Ammon's horn (tissue), 1 donor: ENCODE data around the gene FAHD2A.
A peak's percentile ranks its signal among the peaks of the same experiment; 100 is the strongest.
"Not testable (repeated sequence)": the region's sequence is repeated elsewhere in the genome, so short reads cannot be mapped to it uniquely, and the experiment has no call there.

Source experiments
- DNase-seq: peaks from one replicate; pipeline ENCODE4 v3.0.0-alpha.2; 2016; ENCODE audit warnings: low spot score

Gene FAHD2A

DNA sequence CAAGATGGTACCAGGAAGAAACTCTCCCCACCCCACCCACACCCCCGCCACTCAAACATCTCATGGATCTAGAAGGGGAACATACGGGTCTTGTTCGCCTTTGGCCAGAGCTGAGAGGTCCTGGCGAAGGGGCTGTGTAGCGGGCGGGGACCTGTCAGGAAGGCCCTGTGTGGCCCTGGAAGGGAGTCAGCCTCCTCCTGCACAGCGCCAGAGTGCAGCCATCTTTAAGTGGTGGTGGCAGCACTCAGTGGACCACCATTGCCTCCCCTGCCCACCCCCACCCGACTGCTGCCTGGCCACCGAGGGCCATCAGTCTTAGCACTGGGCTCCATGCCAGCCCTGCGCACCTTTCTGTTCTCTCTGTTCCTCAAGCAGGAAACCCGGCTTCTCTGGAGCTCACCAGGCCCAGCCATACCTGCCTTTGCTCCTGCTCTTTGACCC is 11.6 kb upstream of the FAHD2A start:
- no peak for DNase-seq

DNA sequence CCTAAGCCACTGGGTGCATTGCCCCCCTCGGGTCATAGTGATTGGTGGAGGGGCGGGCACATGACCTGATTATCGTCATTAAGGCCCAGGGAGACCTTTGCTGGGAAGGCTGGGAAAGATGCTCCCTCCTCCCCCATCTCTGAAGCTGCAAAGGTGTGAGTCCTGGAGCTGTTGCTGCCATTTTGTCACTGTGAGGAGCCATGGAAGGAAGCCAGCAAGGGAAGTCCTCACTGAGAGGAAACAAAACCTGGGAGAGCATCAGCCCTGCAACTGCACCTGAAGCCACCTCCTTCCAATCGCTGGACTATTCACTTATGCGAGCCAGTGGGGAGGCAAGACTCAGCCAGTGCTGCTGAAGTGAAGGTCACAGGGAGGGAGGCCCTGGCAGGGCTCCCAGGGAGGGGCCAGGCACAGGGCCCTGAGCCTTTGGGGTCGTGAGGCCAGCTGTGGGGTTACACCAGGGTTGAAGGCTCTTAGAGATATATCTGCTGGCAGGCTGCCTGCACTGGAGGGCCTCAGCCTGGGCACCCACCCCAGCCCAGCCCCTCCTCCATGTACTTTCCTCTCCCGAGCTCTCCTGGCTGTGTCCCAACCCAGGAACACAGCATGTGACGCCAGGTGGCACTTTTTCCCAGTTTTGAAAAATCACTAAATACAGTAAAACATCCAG is 10.7 kb upstream of the FAHD2A start:
- DNase-seq, result no peak

DNA sequence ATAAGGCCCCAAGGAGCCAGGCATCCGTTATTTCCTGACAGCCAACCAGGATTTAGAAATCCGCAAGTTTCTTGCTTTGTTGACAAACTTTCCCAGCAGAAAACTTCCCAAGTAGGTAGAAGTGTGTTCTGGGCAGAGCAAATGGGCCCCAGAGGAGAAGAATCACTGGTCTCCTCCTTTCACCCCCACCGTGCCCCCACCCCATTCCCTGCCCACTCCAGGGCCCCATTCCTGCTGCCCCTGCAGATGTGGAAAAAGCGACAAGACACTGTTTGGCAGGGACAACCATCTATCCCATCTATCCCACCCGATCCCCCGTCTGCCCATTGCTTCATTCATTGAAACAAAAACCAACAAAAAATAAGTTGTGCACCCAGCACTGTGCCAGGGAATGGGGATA is 10.2 kb upstream of the FAHD2A start:
- no peak for DNase-seq

DNA sequence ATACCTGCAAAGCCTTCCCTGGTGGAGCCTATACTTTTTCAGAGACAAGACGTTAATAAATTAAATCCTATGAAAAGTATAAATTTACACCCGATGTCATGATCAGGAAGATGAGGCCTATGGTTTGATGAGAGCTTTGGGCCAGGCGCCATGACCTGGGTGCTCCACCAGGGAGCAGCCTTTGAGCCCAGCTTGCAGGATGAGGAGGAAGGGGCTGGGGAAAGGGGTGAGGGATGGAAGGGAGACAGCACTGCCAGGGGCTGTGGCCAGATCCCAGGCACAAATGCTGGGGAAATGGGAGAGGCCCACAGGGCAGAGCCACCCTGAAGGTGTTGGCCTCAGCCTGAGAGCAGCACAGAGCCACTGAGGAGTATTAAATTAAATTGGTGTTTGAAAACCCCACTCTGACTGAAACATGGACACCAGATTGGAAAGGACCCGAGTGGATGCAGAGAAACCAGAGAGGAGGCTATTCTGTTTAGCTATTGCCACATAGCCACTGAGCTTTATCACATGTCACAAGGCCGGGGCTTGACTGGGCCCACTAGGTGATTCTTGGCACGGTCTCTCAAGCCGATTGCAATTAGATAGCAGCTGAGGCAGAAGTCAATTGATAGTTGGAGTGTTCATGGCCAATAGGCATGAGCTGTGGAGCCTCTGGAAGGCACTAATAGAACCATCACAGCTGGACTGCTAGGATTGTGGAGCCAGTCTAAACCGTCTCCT is 9.6 kb upstream of the FAHD2A start:
- DNase-seq, result no peak

DNA sequence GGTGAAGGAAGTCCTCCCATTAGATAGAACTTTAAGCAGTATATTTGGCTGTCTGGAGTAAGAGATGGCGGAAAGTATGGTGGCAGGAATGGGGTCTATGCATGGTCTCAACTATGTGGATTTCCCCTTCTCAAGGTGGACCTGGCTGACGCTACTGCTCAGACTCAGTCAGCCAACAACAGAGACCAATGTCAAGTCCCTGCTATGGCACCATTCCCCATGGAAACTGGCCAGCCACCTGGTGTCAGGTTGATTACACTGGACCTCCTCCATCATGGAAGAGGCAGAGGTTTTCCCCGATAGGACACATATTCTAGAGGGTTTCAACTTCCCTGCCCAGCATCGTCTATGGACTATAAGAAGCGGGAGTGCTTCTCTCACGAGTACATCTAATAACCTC is 8.6 kb upstream of the FAHD2A start:
- no peak for DNase-seq

DNA sequence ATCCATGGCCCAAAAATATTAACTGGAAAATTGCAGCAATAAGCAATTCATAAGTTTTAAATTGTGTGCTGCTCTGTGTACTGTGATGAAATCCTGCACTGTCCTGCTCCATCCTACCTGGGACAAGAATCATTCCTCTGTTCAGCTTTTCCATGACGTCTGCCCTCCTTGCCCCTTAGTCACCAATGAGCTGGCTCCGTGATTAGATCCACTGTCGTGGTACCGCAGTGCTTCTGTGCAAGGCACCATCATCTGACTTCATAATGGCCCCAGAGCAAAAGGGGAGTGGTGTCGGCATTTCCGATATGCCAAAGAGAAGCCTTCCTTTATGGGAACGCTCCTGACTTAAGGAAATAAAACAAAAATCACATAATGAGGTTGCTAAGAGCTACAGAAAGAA is 3.4 kb upstream of the FAHD2A start:
- DNase-seq, result no peak

DNA sequence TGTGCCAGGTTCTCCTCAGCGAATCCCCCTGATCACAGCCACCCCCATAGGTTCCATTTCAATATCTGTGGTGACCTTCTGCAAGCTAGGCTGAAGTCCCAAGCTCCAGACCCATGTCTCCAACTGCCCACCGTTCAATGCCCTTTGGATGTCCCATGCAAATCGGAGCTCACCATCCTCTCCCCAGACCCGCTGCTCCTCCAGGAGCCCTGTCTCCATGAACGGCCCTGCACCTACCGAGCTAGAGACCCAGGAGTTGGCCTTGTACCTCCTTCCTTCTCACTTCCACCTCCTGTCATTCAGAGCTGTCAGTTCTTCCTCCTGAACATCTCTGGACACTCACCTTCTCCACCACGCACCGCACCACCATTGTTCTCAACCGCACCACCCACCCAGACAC is 1.0 kb upstream of the FAHD2A start:
- no peak for DNase-seq

DNA sequence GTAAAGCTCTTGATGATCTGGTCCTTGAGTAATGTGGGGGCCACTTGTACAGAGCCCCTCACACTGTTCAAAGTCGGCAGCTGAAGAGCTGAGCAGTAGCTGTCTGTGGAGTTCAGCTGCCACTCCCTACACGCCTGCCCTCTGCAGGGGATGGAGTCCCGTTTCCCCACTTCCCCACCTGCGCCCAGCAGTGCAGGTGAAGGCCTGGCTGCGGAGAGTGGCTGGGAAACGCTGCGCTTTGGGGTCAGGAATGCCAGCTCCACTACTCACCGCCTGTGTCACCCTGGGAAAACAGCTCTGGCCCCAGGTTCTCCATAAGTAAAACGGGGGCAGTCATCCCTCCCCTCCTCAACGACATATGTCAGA is 521 bp upstream of the FAHD2A start:
- DNase-seq, result not testable (repeated sequence)

DNA sequence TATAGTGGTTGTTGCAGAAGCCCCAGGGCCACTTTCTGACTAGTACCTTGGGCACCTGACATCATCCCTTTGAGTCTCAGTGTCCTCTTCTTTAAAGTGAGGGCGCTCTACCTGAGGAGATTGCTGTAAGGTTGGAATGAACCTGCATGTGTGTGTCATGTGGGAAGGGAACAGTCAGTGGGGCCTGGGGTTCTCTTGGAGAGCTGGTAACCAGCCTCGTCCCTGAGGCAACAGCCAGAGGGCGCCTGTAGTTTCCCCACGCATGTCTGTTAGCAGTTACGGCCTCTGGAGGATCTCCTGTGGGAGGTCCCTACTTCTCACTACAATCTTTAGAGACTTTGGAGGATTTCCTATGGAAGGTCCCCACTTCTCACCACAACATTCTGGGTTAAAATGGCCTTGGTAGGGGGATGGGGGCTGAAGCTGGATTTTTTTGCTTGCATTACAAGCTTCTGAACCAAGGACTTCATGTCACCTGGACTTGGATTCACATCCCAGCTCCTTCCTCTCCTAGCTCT is 755 bp downstream of the FAHD2A start:
- peak; percentile 53 for DNase-seq

DNA sequence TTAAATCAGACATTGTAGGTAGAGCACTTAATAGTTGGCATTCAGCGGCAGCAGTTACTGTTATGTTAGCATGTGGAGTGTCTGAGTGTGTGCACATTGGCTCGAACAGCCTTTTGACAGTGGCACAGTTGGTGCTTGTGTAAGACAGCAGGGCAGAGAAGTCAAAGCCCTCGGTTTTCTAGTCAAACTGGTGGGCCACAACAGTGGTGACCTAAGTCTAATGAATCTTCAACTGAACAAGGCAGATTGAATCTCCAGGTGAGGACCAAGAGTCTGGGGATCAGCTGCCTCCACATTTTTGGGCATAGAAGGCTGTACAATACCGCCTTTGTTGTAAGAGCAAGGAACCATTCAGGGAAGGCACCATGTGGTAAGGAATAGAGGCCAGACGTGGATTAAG is 1.3 kb downstream of the FAHD2A start:
- not testable (repeated sequence) for DNase-seq

DNA sequence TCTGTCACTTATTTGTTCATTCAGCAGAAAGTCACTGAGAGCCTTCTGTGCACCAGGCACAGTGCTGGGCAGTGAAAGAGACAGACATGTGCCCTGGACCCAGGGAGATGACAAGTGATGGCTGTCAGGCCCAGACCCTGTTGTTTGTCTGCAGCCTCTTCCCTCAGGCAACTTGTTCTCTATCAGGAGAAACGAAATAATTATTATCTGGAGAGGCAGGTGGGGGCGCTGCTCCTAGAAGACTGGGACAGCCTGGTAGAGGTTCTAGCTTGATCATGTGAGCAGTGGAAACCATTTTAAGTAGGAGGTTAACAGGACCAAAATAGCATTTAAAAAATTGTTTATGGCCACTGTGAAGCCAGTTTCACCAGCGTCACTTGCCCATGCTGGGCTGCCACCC is 2.2 kb downstream of the FAHD2A start:
- DNase-seq, result not testable (repeated sequence)

DNA sequence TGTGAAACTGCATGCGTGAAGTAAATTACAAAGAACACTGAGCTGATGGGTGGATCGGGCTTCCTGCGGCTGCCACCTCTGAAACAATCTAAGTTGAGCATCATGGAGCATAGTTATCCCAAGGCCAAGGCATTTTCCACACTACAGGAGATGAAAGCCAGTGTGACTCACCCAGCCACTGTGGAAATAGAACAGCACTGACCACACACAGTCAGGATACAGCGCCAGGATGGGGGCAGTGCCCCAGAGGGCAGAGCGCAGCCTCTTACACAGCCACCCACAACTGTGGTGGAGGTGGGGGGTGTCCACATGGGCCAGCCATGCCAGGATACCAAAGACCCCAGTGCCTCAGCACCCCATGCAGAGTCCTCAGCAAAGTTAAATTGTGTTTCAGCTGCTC is 8.7 kb downstream of the FAHD2A start:
- DNase-seq, result not testable (repeated sequence)

DNA sequence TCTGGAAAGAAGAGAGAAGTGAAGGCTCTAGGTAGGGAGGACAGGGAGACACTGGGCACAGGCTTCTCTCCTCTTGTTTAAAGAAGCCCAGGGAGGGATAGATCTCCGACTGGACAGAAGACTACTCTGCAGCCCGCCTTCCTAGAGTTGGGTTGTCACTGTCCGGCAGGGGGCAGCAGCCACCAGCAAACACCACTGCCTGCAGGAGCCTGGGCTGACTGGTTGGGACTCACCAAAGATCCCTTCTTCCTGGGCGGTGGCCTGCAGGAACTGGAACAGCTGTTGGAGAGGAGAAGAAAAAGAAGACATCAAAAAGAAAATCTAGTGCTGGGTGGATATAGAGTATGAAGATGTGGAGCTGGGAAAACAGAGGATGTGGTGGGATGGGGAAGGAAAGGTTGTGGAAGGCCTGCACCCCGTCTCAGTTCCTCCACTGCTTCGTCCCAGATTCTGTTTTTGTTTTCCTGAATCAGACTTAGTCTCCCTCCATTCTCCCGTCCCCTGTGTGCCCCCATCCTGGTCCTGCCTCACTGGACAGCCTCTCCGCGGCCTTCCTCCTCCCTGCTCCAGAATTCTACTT is 11.6 kb downstream of the FAHD2A start:
- peak; percentile 91 for DNase-seq

DNA sequence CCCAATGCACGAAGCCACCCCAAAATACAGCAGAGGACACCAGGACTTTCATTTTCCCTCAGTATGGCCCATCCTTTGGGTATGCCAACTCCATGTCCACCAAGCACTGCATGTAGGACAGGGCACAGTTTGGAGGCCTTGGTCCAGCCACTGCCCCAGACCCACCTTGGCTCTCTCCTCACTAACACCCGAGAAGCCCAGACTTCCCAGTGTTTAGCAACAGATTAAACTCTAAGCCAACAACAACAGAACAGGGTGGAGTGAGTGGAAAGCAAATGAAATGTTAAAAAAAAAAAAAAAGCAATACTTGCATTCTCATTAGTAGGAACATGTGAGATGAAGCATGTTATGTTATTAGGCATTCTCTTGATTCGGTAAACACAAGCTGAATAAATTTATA is 12.6 kb downstream of the FAHD2A start:
- DNase-seq, result not testable (repeated sequence)

DNA sequence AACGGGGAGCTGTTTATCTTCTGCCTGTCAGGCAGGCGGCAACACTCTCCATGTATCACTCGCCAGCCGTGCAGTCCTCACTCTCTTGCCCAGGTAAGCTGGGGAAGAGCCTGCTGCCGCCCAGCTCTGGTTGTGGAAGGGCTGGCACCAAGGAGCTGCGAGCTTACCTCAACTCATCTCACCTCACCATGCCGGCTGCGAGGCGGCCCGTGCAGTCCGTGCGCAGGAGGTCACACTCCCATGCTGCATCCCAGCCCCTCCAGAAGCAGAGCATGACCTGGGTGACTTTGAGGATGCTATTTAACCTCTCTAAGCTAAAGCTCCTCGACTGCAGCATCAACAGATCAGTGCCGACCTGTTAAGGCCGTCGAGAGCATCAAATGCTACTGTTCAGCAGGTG is 13.1 kb downstream of the FAHD2A start:
- DNase-seq, result not testable (repeated sequence)

DNA sequence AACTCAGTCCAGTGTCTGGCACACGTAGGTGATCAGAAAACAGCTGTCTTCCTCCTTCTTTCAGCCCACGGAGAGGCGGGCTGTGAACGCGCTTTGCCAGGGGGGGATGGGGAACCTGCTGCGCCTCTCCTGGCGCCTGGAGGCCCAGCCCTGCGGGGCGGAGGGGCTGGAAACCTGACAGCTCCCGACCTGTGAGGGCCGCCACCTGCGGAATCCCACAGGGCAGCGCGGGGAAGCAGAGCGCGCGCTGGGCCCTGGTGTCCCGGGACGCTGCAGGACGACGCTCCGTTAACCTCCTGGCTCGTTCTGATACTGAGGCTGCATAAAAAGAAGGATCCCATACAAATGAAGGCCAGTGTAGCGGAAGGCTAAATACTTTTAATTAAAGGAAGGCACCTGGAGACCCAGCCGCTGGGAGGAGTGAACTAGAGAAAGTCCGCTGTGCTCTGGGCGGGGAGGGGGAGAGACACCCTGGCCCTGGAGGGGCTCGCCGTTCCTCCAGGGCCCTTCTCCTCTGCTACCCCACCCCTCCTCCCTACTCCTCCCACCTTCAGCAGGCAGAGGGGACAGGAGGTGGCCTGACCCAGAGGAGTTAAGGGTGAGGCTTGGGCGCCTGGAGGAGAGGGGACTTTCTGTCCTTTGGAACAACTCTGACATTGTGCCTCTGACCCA is 24.8 kb downstream of the FAHD2A start:
- not testable (repeated sequence) for DNase-seq

DNA sequence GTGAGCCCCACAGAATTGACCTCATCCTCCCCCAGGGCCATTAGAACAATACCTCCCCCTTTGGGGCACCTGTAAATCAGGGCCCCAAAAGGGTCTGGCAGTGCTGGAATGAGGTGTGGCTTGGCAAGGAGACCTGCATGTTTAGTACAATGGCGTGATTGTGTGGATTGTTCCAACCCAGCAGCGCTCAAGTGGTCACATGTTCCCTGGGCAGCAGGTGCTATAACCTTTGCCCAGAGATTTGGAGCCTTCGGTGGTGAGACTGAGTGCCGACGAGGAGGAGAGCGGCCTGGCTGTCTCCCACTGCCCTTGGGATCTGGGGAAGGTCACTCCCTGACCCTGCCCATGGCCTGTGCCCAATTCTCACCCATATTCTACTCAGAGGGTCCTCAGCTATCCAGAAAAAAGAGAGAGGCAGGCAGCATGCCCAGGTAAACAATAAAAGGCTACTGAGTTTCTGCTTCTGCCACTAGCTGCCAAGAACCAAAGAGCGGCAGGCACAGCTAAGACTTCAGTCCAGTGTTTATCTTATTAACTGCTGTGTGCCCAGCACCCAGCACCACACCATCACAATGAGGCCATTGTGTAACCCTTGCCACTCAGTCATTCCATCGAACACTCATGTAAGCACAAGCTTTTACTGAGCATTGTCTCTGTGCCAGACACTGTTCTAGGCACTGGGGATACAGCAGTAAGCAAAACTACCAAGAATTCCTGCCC is 27.4 kb downstream of the FAHD2A start:
- DNase-seq, result not testable (repeated sequence)

DNA sequence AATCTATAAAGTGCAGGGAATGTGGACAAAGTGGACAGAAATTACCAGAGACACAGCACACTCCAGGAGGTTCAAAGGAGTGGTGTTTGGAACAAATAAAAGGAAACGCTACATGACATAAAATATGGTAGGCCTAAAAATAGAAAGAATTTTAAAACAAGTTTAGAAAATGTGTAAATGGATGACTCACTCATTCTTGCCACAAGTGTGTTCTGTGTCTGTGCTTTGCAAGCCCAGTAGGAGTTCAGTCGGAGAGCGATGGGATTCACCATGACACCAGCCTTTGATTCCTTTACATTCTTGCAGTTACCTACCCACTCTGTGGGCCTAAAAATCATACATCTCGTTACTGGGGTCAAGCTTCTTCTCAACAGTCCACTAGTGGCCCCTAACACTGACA is 30.9 kb downstream of the FAHD2A start:
- DNase-seq, result not testable (repeated sequence)

DNA sequence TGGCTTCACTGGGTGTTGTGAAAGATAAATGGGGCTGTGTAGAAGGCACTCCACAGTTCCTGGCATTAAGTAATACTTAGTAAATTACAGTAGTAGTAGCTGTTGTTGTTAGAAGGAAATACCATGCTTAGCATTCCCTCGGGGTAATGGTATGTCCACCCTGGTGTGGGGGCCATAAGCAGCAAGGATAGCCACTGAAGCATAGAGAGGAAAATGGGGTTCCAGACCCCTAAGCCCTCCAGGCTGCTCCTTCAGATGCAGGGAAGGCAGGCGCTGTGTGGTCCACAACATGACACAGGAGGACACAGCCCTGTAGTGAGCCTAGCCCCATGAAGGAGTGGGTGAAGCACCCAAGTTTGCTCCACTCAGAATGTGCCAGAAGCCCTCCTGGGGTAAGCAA is 31.5 kb downstream of the FAHD2A start:
- not testable (repeated sequence) for DNase-seq

DNA sequence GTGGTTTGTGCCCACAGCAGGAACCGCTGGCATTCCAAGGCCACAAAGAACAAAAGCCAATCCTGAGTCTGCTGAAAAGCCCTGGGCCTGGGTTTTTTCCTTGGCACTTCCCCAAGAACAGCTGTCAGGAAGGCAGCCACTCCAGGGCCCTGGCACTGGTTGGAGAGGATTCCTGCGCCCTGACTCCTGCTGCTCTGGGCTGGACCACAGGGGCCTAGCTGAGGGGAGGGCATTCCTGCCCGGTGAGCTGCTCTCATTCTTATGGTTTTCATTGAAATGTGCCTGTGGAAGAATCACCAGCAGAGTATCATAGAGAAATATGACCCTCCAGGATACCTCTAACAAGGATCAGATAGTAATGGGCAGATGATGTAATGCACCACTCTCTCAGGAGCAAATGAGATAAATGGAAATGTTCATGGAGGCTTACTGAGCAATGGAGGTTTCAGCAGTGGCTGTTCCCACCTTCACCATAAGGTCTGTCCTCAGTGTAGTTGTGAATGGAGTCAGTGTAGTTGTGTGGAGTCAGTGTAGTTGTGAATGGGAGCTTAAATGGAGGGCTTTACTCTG is 32.1 kb downstream of the FAHD2A start:
- DNase-seq, result not testable (repeated sequence)

DNA sequence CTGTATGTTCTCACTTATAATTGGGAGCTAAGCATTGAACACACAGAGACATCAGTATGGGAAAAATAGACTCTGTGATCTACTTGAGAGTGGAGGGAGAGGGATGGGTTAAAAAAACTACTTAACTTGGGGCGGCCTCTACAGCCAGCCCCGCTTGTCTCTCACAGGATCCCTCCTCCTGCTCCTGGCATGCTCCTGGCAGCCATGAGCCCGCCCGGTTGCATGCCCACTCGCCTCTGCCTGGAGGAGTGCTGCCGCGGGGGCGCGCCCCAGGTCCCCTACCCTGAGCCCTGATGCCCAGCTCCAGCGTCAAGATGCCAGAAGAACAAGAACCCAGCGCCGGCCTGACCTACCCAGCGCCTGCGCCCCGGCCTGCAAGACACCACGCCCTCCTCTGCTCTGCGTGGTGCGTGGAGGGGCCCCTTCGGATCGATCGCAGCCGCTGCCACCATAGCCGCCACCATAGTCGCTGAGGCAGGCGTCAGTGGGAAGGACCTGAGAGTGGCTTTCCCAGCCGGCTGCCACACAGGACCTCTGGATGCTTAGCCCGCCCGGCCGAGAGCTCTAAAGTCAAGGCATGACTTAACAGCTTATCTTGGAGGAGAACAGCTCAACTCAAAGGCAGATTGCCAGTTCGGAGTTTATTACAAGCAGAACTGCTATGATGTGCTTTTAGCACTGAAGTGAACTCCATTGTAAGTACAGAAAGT is 32.8 kb downstream of the FAHD2A start:
- DNase-seq, result not testable (repeated sequence)
